ENCODE measurements around the gene OLFML2B.

Gene OLFML2B

GRCh38 chr1:161945306-161946060 lies 78.2 kb downstream of the OLFML2B start:
- in situ Hi-C loops (cut with MboI; ENCODE audit: low sequenced_read_pairs, unreplicated experiment) = no loop called here
- DNase-seq (ENCODE audit: low spot score) = no peak
- TF ChIP-seq CTCF (IDR thresholded peaks at IDR 0.05; ENCODE audit: borderline replicate concordance, control extremely low read depth, extremely low read depth, insufficient read depth, missing control alignments) = no peak

GRCh38 chr1:161944381-161944780 lies 79.3 kb downstream of the OLFML2B start:
- in situ Hi-C loops (cut with MboI; ENCODE audit: low sequenced_read_pairs, unreplicated experiment) = no loop called here
- TF ChIP-seq CTCF (IDR thresholded peaks at IDR 0.05; ENCODE audit: borderline replicate concordance, control extremely low read depth, extremely low read depth, insufficient read depth, missing control alignments) = no peak
- DNase-seq (ENCODE audit: low spot score) = no peak

GRCh38 chr1:161943737-161944136 lies 79.9 kb downstream of the OLFML2B start:
- no peak for DNase-seq (ENCODE audit: low spot score)
- in situ Hi-C loops (cut with MboI; ENCODE audit: low sequenced_read_pairs, unreplicated experiment) = no loop called here
- no peak for TF ChIP-seq CTCF (IDR thresholded peaks at IDR 0.05; ENCODE audit: borderline replicate concordance, control extremely low read depth, extremely low read depth, insufficient read depth, missing control alignments)

GRCh38 chr1:161941726-161942436 lies 81.8 kb downstream of the OLFML2B start:
- in situ Hi-C loops (cut with MboI; ENCODE audit: low sequenced_read_pairs, unreplicated experiment) = no loop called here
- TF ChIP-seq CTCF (IDR thresholded peaks at IDR 0.05; ENCODE audit: borderline replicate concordance, control extremely low read depth, extremely low read depth, insufficient read depth, missing control alignments) = no peak

GRCh38 chr1:161940866-161941591 lies 82.6 kb downstream of the OLFML2B start:
- no peak for DNase-seq (ENCODE audit: low spot score)
- no peak for TF ChIP-seq CTCF (IDR thresholded peaks at IDR 0.05; ENCODE audit: borderline replicate concordance, control extremely low read depth, extremely low read depth, insufficient read depth, missing control alignments)
- in situ Hi-C loops (cut with MboI; ENCODE audit: low sequenced_read_pairs, unreplicated experiment) = no loop called here

More at GRCh38 chr1:161941726-161942436, 81.8 kb downstream of the OLFML2B start:
- DNase-seq (ENCODE audit: low spot score) = no peak

- in situ Hi-C loops (cut with MboI; ENCODE audit: low sequenced_read_pairs, unreplicated experiment) = no loop called here
- TF ChIP-seq CTCF (IDR thresholded peaks at IDR 0.05; ENCODE audit: borderline replicate concordance, control extremely low read depth, extremely low read depth, insufficient read depth, missing control alignments) = no peak
- no peak for DNase-seq (ENCODE audit: low spot score)
These were observed 86.9 kb downstream of the OLFML2B start for GRCh38 chr1:161936786-161937185.
